ENCODE measurements around the gene C9orf85.

GRCh38 chr9:71936066-71936465 is 24.6 kb downstream of the C9orf85 start:
- TF ChIP-seq SP1 (IDR thresholded peaks at IDR 0.05; ENCODE audit: low read depth, low read length) (no peak), EP300 (IDR thresholded peaks at IDR 0.05; ENCODE audit: borderline replicate concordance in 1 of 2, low read depth in 2 of 2, low read length in 2 of 2) (no peak), CEBPB (IDR thresholded peaks at IDR 0.05; ENCODE audit: low read depth, low read length) (no peak), TEAD4 (IDR thresholded peaks at IDR 0.05; ENCODE audit: low read depth, low read length) (no peak), CHD2 (IDR thresholded peaks at IDR 0.05; ENCODE audit: low read length) (no peak), SIN3A (conservative IDR thresholded peaks at IDR 0.05 in 1 of 2, IDR thresholded peaks at IDR 0.05 in 1 of 2; ENCODE audit: low read depth in 1 of 2, low read length in 2 of 2) (no peak), CTCF (IDR thresholded peaks at IDR 0.05; ENCODE audit: control extremely low read depth in 1 of 3, insufficient read depth in 1 of 3, low read depth in 1 of 3, low read length in 3 of 3) (no peak), POLR2AphosphoS5 (IDR thresholded peaks at IDR 0.05; ENCODE audit: low read depth, low read length) (no peak), CBX8 (IDR thresholded peaks at IDR 0.05; ENCODE audit: borderline replicate concordance, low read depth, low read length) (no peak), TAF7 (optimal IDR thresholded peaks at IDR 0.05; ENCODE audit: borderline replicate concordance, low read depth, low read length) (no peak)
